ENCODE data around the gene PCCB. TPM values are rescaled to one million over a fixed set of nuclear protein-coding genes. Genes with fewer than 3 reads are reported as not detected.

PCCB gene
- polyA plus RNA-seq, 2 donors: 16.3 to 30.2 TPM

- Histone ChIP-seq H3K27me3 (ENCODE audit: control insufficient read depth in 1 of 2, insufficient read depth in 2 of 2, low read length in 2 of 2) (no peaks in the 10 kb centered on the region), H3K27ac (ENCODE audit: low read depth in 2 of 2, low read length in 1 of 2) (no peak overlapping the region), H3K9me3 (ENCODE audit: control insufficient read depth in 2 of 2, insufficient read depth in 1 of 2, low read depth in 1 of 2, low read length in 1 of 2) (no peaks in the 10 kb centered on the region), H3K4me3 (ENCODE audit: low read depth in 1 of 2, low read length in 2 of 2) (no peak overlapping the region), H3K4me1 (ENCODE audit: control insufficient read depth in 2 of 2, insufficient read depth in 2 of 2, low read length in 1 of 2) (no peaks in the 10 kb centered on the region), H3K36me3 (ENCODE audit: control insufficient read depth in 2 of 2, insufficient read depth in 2 of 2, low read length in 1 of 2) (peaks cover 6 to 11% of the 10 kb centered on the region in 2 donors)
- WGBS, 2 donors: 91 to 100% methylated on average over 1 of the region's 1 CpG
Observed at GRCh38 chr3:136294176-136294575, 44.0 kb downstream of the PCCB start.

- H3K36me3 ChIP-seq (ENCODE audit: control insufficient read depth in 2 of 2, insufficient read depth in 2 of 2, low read length in 1 of 2): peaks cover 6 to 15% of the 10 kb centered on the region in 2 donors
- no peak overlapping the region for H3K27ac ChIP-seq (ENCODE audit: low read depth in 2 of 2, low read length in 1 of 2)
- no peak overlapping the region for H3K4me3 ChIP-seq (ENCODE audit: low read depth in 1 of 2, low read length in 2 of 2)
- no peaks in the 10 kb centered on the region for H3K27me3 ChIP-seq (ENCODE audit: control insufficient read depth in 1 of 2, insufficient read depth in 2 of 2, low read length in 2 of 2)
- no peaks in the 10 kb centered on the region for H3K9me3 ChIP-seq (ENCODE audit: control insufficient read depth in 2 of 2, insufficient read depth in 1 of 2, low read depth in 1 of 2, low read length in 1 of 2)
- H3K4me1 ChIP-seq (ENCODE audit: control insufficient read depth in 2 of 2, insufficient read depth in 2 of 2, low read length in 1 of 2): no peaks in the 10 kb centered on the region
- 85% methylated on average over 5 of the region's 5 CpGs for WGBS, 2 donors
Observed at GRCh38 chr3:136296960-136297359, 46.8 kb downstream of the PCCB start.

DNA sequence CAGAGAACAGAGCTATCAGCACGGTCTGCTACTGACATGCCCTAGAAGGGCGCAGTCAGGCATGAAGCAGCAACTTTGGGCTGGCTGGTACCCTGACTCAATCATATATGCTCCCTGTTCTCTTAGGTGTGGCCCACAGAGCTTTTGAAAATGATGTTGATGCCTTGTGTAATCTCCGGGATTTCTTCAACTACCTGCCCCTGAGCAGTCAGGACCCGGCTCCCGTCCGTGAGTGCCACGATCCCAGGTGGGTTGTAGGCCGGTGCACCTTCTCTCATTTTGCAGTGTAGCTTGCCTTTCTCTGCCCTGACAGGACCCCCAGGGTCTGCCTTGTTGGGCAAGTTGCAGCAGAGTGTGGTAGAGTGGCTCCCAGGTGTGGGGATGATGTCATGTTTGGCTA lies 47.7 kb downstream of the PCCB start:
- WGBS, 2 donors: 84 to 93% methylated on average over 8 of the region's 8 CpGs
- H3K36me3 ChIP-seq (ENCODE audit: control insufficient read depth in 2 of 2, insufficient read depth in 2 of 2, low read length in 1 of 2): peaks cover 6 to 15% of the 10 kb centered on the region in 2 donors

DNA sequence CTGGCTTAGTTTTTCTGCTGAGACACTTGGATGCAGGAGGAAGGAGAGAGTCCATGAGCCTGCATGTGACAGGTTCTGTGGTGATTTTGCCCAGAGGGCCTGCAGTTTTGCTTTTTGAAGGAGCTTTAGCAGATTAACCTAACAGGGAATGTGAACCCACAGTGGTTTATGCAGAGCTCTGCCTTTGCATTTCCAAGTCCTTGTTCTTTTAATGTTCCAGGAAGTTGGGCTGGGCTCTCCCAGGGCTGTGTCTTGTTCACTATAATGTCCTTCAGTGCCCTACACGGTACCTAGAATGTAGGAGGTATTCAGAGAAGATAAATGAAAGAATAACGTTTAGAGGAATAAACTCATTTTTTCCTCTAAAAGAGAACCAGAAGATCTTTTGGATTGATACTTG lies 50.3 kb downstream of the PCCB start:
- H3K27ac ChIP-seq (ENCODE audit: low read depth in 2 of 2, low read length in 1 of 2): no peak overlapping the region
- H3K4me1 ChIP-seq (ENCODE audit: control insufficient read depth in 2 of 2, insufficient read depth in 2 of 2, low read length in 1 of 2): no peaks in the 10 kb centered on the region
- H3K4me3 ChIP-seq (ENCODE audit: low read depth in 1 of 2, low read length in 2 of 2): no peak overlapping the region
- 90 to 96% methylated on average over 2 of the region's 2 CpGs for WGBS, 2 donors
- peaks cover 3 to 12% of the 10 kb centered on the region in 2 donors for H3K36me3 ChIP-seq (ENCODE audit: control insufficient read depth in 2 of 2, insufficient read depth in 2 of 2, low read length in 1 of 2)
- no peaks in the 10 kb centered on the region for H3K27me3 ChIP-seq (ENCODE audit: control insufficient read depth in 1 of 2, insufficient read depth in 2 of 2, low read length in 2 of 2)
- no peaks in the 10 kb centered on the region for H3K9me3 ChIP-seq (ENCODE audit: control insufficient read depth in 2 of 2, insufficient read depth in 1 of 2, low read depth in 1 of 2, low read length in 1 of 2)

More for the DNA sequence above, 47.7 kb downstream of the PCCB start:
- H3K4me3 ChIP-seq (ENCODE audit: low read depth in 1 of 2, low read length in 2 of 2): no peak overlapping the region
- no peak overlapping the region for H3K27ac ChIP-seq (ENCODE audit: low read depth in 2 of 2, low read length in 1 of 2)
- no peaks in the 10 kb centered on the region for H3K9me3 ChIP-seq (ENCODE audit: control insufficient read depth in 2 of 2, insufficient read depth in 1 of 2, low read depth in 1 of 2, low read length in 1 of 2)
- no peaks in the 10 kb centered on the region for H3K27me3 ChIP-seq (ENCODE audit: control insufficient read depth in 1 of 2, insufficient read depth in 2 of 2, low read length in 2 of 2)
- H3K4me1 ChIP-seq (ENCODE audit: control insufficient read depth in 2 of 2, insufficient read depth in 2 of 2, low read length in 1 of 2): no peaks in the 10 kb centered on the region

- Histone ChIP-seq H3K36me3 (ENCODE audit: control insufficient read depth in 2 of 2, insufficient read depth in 2 of 2, low read length in 1 of 2) (peaks cover 0 to 2% of the 10 kb centered on the region in 2 donors), H3K27me3 (ENCODE audit: control insufficient read depth in 1 of 2, insufficient read depth in 2 of 2, low read length in 2 of 2) (no peaks in the 10 kb centered on the region), H3K4me3 (ENCODE audit: low read depth in 1 of 2, low read length in 2 of 2) (no peak overlapping the region), H3K9me3 (ENCODE audit: control insufficient read depth in 2 of 2, insufficient read depth in 1 of 2, low read depth in 1 of 2, low read length in 1 of 2) (no peaks in the 10 kb centered on the region), H3K4me1 (ENCODE audit: control insufficient read depth in 2 of 2, insufficient read depth in 2 of 2, low read length in 1 of 2) (no peaks in the 10 kb centered on the region), H3K27ac (ENCODE audit: low read depth in 2 of 2, low read length in 1 of 2) (no peak overlapping the region)
- 55% methylated on average over 1 of the region's 1 CpG; no CpG with 5 or more reads in 1 of the 2 donors for WGBS, 2 donors
Observed at GRCh38 chr3:136305879-136306278, 55.7 kb downstream of the PCCB start.

DNA sequence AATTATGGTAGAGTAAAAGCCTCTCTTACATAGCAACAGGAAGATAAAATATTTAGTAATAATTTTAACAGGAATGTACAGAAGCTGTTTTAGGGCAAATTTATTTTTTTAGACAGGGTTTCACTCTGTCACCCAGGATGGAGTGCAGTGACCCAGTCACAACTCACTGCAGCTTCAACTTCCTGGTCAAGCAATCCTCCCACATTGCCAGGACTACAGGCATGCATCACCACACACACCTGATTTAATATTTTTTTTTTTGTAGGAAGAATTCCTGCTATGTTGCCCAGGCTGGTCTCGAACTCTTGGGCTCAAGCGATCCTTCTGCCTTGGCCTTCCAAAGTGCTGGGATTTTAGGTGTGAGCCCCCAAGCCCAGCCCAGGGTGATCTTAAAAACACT lies 61.1 kb downstream of the PCCB start:
- Histone ChIP-seq H3K27me3 (ENCODE audit: control insufficient read depth in 1 of 2, insufficient read depth in 2 of 2, low read length in 2 of 2) (no peaks in the 10 kb centered on the region), H3K36me3 (ENCODE audit: control insufficient read depth in 2 of 2, insufficient read depth in 2 of 2, low read length in 1 of 2) (no peaks in the 10 kb centered on the region), H3K27ac (ENCODE audit: low read depth in 2 of 2, low read length in 1 of 2) (no peak overlapping the region), H3K4me3 (ENCODE audit: low read depth in 1 of 2, low read length in 2 of 2) (no peak overlapping the region), H3K4me1 (ENCODE audit: control insufficient read depth in 2 of 2, insufficient read depth in 2 of 2, low read length in 1 of 2) (no peaks in the 10 kb centered on the region), H3K9me3 (ENCODE audit: control insufficient read depth in 2 of 2, insufficient read depth in 1 of 2, low read depth in 1 of 2, low read length in 1 of 2) (no peaks in the 10 kb centered on the region)
- 96 to 98% methylated on average over 2 of the region's 2 CpGs for WGBS, 2 donors

GRCh38 chr3:136311968-136312367 lies 61.8 kb downstream of the PCCB start:
- Histone ChIP-seq H3K9me3 (ENCODE audit: control insufficient read depth in 2 of 2, insufficient read depth in 1 of 2, low read depth in 1 of 2, low read length in 1 of 2) (no peaks in the 10 kb centered on the region), H3K27me3 (ENCODE audit: control insufficient read depth in 1 of 2, insufficient read depth in 2 of 2, low read length in 2 of 2) (no peaks in the 10 kb centered on the region), H3K4me3 (ENCODE audit: low read depth in 1 of 2, low read length in 2 of 2) (no peak overlapping the region), H3K4me1 (ENCODE audit: control insufficient read depth in 2 of 2, insufficient read depth in 2 of 2, low read length in 1 of 2) (no peaks in the 10 kb centered on the region), H3K27ac (ENCODE audit: low read depth in 2 of 2, low read length in 1 of 2) (no peak overlapping the region), H3K36me3 (ENCODE audit: control insufficient read depth in 2 of 2, insufficient read depth in 2 of 2, low read length in 1 of 2) (no peaks in the 10 kb centered on the region)
- WGBS, 2 donors: 97% methylated on average over 5 of the region's 5 CpGs

DNA sequence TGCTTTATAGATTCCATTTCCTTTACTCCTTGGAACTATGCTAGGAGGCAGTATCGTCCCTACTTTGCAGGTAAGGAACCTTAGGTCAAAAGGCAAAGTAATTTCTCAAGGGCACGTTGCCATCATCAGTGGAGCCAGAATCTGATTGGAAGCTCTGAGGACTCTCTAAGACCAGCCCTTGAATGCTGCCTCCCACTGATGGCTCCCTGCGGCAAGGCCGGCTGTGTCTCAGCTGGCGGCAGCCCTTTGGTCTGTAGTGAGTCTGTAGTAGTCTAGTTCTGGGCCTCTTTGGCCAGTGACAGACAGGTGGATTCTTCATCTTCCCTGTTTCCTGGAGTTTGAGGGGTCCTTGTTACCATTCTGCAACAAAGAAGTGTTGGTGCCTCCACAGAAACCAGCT lies 76.2 kb downstream of the PCCB start:
- Histone ChIP-seq H3K27ac (ENCODE audit: low read depth in 2 of 2, low read length in 1 of 2) (no peak overlapping the region), H3K27me3 (ENCODE audit: control insufficient read depth in 1 of 2, insufficient read depth in 2 of 2, low read length in 2 of 2) (no peaks in the 10 kb centered on the region), H3K9me3 (ENCODE audit: control insufficient read depth in 2 of 2, insufficient read depth in 1 of 2, low read depth in 1 of 2, low read length in 1 of 2) (peaks cover 0 to 5% of the 10 kb centered on the region in 2 donors), H3K4me3 (ENCODE audit: low read depth in 1 of 2, low read length in 2 of 2) (no peak overlapping the region), H3K4me1 (ENCODE audit: control insufficient read depth in 2 of 2, insufficient read depth in 2 of 2, low read length in 1 of 2) (no peaks in the 10 kb centered on the region), H3K36me3 (ENCODE audit: control insufficient read depth in 2 of 2, insufficient read depth in 2 of 2, low read length in 1 of 2) (peaks cover 16 to 20% of the 10 kb centered on the region in 2 donors)
- WGBS, 2 donors: 98% methylated on average over 5 of the region's 5 CpGs

DNA sequence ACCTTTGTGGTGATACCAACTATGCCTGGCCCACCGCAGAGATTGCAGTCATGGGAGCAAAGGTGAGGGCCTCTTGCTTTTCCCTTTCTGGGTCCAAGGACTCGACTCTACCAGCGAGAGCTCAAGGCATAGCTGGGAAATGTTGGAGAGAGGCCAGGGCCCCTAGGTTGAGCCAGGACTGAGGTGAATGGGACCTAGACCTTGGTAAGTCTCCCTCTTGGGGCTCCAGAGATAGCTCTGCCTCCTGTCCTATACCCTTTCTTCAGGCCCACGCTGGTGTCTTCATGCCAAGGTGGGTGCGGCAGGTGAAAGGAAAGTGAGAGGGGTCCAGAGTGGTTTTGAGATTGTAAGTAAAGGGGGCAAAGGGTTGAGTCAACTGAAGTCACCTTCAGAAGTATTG lies 77.5 kb downstream of the PCCB start:
- Histone ChIP-seq H3K36me3 (ENCODE audit: control insufficient read depth in 2 of 2, insufficient read depth in 2 of 2, low read length in 1 of 2) (peaks cover 16 to 20% of the 10 kb centered on the region in 2 donors), H3K9me3 (ENCODE audit: control insufficient read depth in 2 of 2, insufficient read depth in 1 of 2, low read depth in 1 of 2, low read length in 1 of 2) (peaks cover 0 to 3% of the 10 kb centered on the region in 2 donors)
- WGBS, 2 donors: 95 to 99% methylated on average over 5 of the region's 5 CpGs

DNA sequence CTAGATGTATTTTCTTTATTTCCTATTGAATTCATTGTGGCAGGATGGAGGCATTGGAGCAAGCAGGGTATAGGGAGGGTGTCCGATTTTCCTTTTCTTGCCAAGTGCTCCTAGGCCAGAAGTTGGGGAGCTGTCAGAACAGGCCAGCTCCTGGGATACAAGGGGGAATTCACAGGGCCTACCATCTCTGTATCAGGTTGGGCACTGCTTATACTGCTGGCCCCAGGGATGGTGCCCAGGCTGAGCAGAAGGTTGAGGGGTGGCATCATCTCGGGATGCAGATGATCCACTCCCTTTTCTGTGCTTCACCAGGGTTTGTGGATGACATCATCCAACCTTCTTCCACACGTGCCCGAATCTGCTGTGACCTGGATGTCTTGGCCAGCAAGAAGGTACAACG lies 79.5 kb downstream of the PCCB start:
- Histone ChIP-seq H3K36me3 (ENCODE audit: control insufficient read depth in 2 of 2, insufficient read depth in 2 of 2, low read length in 1 of 2) (peaks cover 16 to 29% of the 10 kb centered on the region in 2 donors), H3K4me3 (ENCODE audit: low read depth in 1 of 2, low read length in 2 of 2) (no peak overlapping the region)
- WGBS, 2 donors: 61 to 66% methylated on average over 5 of the region's 5 CpGs

More for the DNA sequence above, 77.5 kb downstream of the PCCB start:
- Histone ChIP-seq H3K27ac (ENCODE audit: low read depth in 2 of 2, low read length in 1 of 2) (no peak overlapping the region), H3K4me3 (ENCODE audit: low read depth in 1 of 2, low read length in 2 of 2) (no peak overlapping the region), H3K4me1 (ENCODE audit: control insufficient read depth in 2 of 2, insufficient read depth in 2 of 2, low read length in 1 of 2) (no peaks in the 10 kb centered on the region), H3K27me3 (ENCODE audit: control insufficient read depth in 1 of 2, insufficient read depth in 2 of 2, low read length in 2 of 2) (no peaks in the 10 kb centered on the region)

More for the DNA sequence above, 79.5 kb downstream of the PCCB start:
- H3K9me3 ChIP-seq (ENCODE audit: control insufficient read depth in 2 of 2, insufficient read depth in 1 of 2, low read depth in 1 of 2, low read length in 1 of 2): no peaks in the 10 kb centered on the region
- no peak overlapping the region for H3K27ac ChIP-seq (ENCODE audit: low read depth in 2 of 2, low read length in 1 of 2)
- no peaks in the 10 kb centered on the region for H3K27me3 ChIP-seq (ENCODE audit: control insufficient read depth in 1 of 2, insufficient read depth in 2 of 2, low read length in 2 of 2)
- no peaks in the 10 kb centered on the region for H3K4me1 ChIP-seq (ENCODE audit: control insufficient read depth in 2 of 2, insufficient read depth in 2 of 2, low read length in 1 of 2)

All from esophagus (tissue), 2 donors.